IPS DF 6.9 (cell line): ENCODE measurements around the gene FASTKD1.
"Not testable (repeated sequence)": the region's sequence is repeated elsewhere in the genome, so short reads cannot be mapped to it uniquely, and the experiment has no call there.

Experiments
- DNase-seq: peaks from one replicate; pipeline ENCODE4 v3.0.0-alpha.2; 2013; ENCODE audit warnings: low read depth, low spot score
- H3K27ac ChIP-seq: one replicate; pipeline ENCODE4 v1.5.1; 2013; ENCODE audit warnings: low read length, control low read depth
- H3K27me3 ChIP-seq: 2 replicates; pipeline ENCODE4 v1.6.1; 2013; ENCODE audit warnings: mild to moderate bottlenecking, low read length; ENCODE audit not compliant: control insufficient read depth, insufficient read depth
- H3K36me3 ChIP-seq: 2 replicates; pipeline ENCODE4 v1.6.1; 2013; ENCODE audit warnings: low read length; ENCODE audit not compliant: control insufficient read depth, insufficient read depth
- H3K4me1 ChIP-seq: 2 replicates; pipeline ENCODE4 v1.6.1; 2013; ENCODE audit warnings: low read length; ENCODE audit not compliant: control insufficient read depth, insufficient read depth
- H3K4me3 ChIP-seq: 2 replicates; pipeline ENCODE4 v1.5.1; 2013; ENCODE audit warnings: mild to moderate bottlenecking, low read length
- H3K9me3 ChIP-seq: 2 replicates; pipeline ENCODE4 v1.6.1; 2013; ENCODE audit warnings: low read length, inconsistent platforms; ENCODE audit not compliant: control insufficient read depth, insufficient read depth
- WGBS: extraction: QIAGEN DNeasy Blood & Tissue Kit; methylation state at CpG from one replicate; pipeline ENCODE4 v1.1.7; 2013; ENCODE audit warnings: mixed read lengths, missing lambda C conversion rate; ENCODE audit not compliant: insufficient read length, insufficient coverage; 5-methylcytosine and 5-hydroxymethylcytosine counted together

The FASTKD1 gene

DNA sequence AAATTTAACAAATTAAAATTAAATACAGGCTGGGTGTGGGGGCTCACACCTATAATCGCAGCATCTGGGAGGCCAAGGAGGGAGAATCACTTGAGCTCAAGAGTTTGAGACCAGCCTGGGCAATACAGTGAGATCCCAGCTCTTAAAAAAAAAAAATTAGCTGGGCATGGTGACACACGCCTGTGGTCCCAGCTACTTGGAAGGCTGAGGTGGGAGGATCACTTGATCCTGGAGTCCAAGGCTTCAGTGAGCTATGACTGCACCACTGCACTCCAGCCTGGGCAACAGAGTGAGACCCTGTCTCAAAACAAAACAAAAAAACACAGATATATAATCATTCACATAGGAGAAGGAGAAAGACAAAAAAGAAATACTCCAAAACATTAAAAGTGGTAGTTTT lies 34.2 kb downstream of the FASTKD1 start:
- not testable (repeated sequence) for DNase-seq, H3K27ac ChIP-seq, H3K4me3 ChIP-seq, H3K9me3 ChIP-seq, H3K27me3 ChIP-seq, H3K4me1 ChIP-seq, H3K36me3 ChIP-seq
- WGBS, result no CpG with 5 or more reads among the region's 2 CpGs

GRCh38 chr2:169528271-169528701 lies 45.4 kb downstream of the FASTKD1 start:
- Histone ChIP-seq H3K9me3 (no peaks in the 10 kb centered on the region), H3K27ac (no peak overlapping the region), H3K36me3 (no peaks in the 10 kb centered on the region; the same call in 1 of the 2 replicates), H3K27me3 (no peaks in the 10 kb centered on the region), H3K4me3 (no peak overlapping the region), H3K4me1 (no peaks in the 10 kb centered on the region)
- DNase-seq, result peak; percentile 67
- no CpG with 5 or more reads among the region's 2 CpGs for WGBS

- no peak overlapping the region for H3K27ac ChIP-seq
- H3K27me3 ChIP-seq, result no peaks in the 10 kb centered on the region
- no peak for DNase-seq
These were observed 47.2 kb downstream of the FASTKD1 start for GRCh38 chr2:169526451-169526850.

GRCh38 chr2:169525434-169525833 lies 48.2 kb downstream of the FASTKD1 start:
- no peaks in the 10 kb centered on the region for H3K27me3 ChIP-seq
- H3K4me3 ChIP-seq, result no peak overlapping the region
- H3K9me3 ChIP-seq, result no peaks in the 10 kb centered on the region
- no peak for DNase-seq
- H3K4me1 ChIP-seq, result no peaks in the 10 kb centered on the region
- no peak overlapping the region for H3K27ac ChIP-seq
- no CpG with 5 or more reads among the region's 2 CpGs for WGBS
- no peaks in the 10 kb centered on the region; the same call in 1 of the 2 replicates for H3K36me3 ChIP-seq

More at GRCh38 chr2:169526451-169526850, 47.2 kb downstream of the FASTKD1 start:
- H3K4me3 ChIP-seq, result no peak overlapping the region
- no peaks in the 10 kb centered on the region for H3K9me3 ChIP-seq
- no peaks in the 10 kb centered on the region; the same call in 1 of the 2 replicates for H3K36me3 ChIP-seq
- H3K4me1 ChIP-seq, result no peaks in the 10 kb centered on the region

DNA sequence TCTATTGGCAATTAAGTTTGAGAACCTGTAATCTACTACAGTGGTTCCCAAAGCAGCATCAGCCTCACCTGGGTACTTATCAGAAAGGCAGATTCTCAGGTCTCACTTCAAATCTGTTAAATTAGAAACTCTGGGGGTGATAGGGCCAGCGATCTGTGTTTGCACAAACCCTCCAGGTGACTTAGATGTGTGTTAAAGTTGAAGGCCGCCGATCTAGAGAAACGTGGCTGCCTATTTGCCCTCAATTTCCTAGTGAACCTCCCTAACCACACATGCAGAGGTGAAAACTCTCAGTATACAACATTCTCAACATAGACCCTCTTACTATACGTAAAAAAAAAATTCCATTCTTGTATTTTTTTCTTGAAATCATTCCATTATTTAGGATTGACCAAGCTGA lies 50.0 kb downstream of the FASTKD1 start:
- DNase-seq, result no peak
- WGBS, result no CpG with 5 or more reads among the region's 5 CpGs
- no peaks in the 10 kb centered on the region for H3K27me3 ChIP-seq
- no peaks in the 10 kb centered on the region for H3K9me3 ChIP-seq
- H3K27ac ChIP-seq, result no peak overlapping the region
- no peak overlapping the region for H3K4me3 ChIP-seq
- no peaks in the 10 kb centered on the region for H3K4me1 ChIP-seq
- no peaks in the 10 kb centered on the region; the same call in 1 of the 2 replicates for H3K36me3 ChIP-seq

DNA sequence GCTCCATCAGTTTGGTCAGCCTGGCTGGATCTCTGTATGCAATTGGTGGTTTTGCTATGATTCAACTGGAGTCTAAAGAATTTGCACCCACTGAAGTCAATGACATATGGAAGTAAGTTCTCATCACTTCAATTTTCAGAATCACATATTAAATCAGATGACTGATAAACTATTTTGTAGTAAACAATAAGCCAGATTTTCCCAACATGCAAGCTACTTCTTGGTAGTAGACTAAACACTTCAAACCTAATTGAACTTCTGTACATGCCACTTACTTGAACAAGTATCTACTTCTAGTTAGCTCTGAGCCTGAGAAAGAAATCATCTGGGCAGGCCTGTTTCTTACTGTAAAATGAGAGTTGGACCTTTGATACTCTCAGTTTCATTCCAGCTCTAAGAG lies 52.8 kb downstream of the FASTKD1 start:
- H3K27ac ChIP-seq, result no peak overlapping the region
- H3K4me3 ChIP-seq, result no peak overlapping the region
- H3K4me1 ChIP-seq, result no peaks in the 10 kb centered on the region
- DNase-seq, result no peak
- H3K9me3 ChIP-seq, result no peaks in the 10 kb centered on the region
- H3K27me3 ChIP-seq, result no peaks in the 10 kb centered on the region
- H3K36me3 ChIP-seq, result no peaks in the 10 kb centered on the region

DNA sequence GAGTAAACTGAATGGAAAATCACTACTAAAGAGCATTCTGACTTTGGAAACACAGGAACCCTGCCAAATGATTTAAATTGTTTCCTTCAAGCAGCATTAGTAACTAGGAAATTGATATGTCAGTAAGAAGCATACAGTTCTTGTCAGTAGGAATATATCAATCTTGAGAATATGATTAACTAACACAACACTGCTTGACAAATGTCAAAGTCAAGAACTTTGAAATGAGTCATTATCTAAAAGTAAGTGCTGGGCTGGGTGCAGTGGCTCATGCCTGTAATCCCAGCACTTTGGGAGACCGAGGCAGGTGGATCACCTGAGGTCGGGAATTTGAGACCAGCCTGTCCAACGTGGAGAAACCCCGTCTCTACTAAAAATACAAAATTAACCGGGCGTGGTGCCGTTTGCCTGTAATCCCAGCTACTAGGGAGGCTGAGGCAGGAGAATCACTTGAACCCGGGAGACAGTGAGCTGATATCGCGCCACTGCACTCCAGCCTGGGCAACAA lies 57.1 kb downstream of the FASTKD1 start:
- not testable (repeated sequence) for H3K36me3 ChIP-seq, H3K27me3 ChIP-seq, H3K9me3 ChIP-seq, DNase-seq, H3K27ac ChIP-seq, H3K4me3 ChIP-seq, H3K4me1 ChIP-seq
- no CpG with 5 or more reads among the region's 10 CpGs for WGBS

- H3K4me1 ChIP-seq, result not testable (repeated sequence)
- no CpG with 5 or more reads among the region's 7 CpGs for WGBS
These were observed 58.9 kb downstream of the FASTKD1 start for GRCh38 chr2:169514758-169515157.

DNA sequence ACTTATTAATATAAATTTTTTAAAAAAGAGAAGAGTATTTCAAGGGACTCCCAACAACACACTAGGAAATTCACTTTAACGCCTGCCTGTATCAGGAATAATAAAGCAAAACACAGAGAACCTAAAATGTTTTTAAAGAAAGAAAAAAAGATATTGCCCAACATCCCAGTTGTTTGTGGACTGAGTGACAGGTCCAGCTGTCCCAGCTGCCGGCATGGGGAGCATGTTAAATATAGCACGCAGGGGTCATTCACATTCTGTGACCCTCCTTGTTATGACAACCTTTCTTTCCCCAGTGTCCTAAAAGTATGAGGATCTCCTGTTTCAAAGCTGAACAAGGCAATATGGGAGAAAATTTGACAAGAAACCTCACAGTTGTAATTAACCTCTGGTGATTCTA lies 59.7 kb downstream of the FASTKD1 start:
- no peaks in the 10 kb centered on the region for H3K4me1 ChIP-seq
- H3K9me3 ChIP-seq, result no peaks in the 10 kb centered on the region
- H3K27ac ChIP-seq, result no peak overlapping the region
- H3K36me3 ChIP-seq, result no peaks in the 10 kb centered on the region
- no peak for DNase-seq
- no CpG with 5 or more reads among the region's 3 CpGs for WGBS
- H3K4me3 ChIP-seq, result no peak overlapping the region
- no peaks in the 10 kb centered on the region for H3K27me3 ChIP-seq

More at GRCh38 chr2:169514758-169515157, 58.9 kb downstream of the FASTKD1 start:
- not testable (repeated sequence) for H3K4me3 ChIP-seq, DNase-seq, H3K27me3 ChIP-seq, H3K27ac ChIP-seq, H3K36me3 ChIP-seq, H3K9me3 ChIP-seq

- H3K9me3 ChIP-seq, result no peaks in the 10 kb centered on the region
- DNase-seq, result no peak
- no peak overlapping the region for H3K27ac ChIP-seq
- H3K4me3 ChIP-seq, result no peak overlapping the region
- no peaks in the 10 kb centered on the region for H3K36me3 ChIP-seq
- no peaks in the 10 kb centered on the region for H3K4me1 ChIP-seq
- no CpG with 5 or more reads among the region's 1 CpG for WGBS
- no peaks in the 10 kb centered on the region for H3K27me3 ChIP-seq
These were observed 60.6 kb downstream of the FASTKD1 start for GRCh38 chr2:169513094-169513493.

DNA sequence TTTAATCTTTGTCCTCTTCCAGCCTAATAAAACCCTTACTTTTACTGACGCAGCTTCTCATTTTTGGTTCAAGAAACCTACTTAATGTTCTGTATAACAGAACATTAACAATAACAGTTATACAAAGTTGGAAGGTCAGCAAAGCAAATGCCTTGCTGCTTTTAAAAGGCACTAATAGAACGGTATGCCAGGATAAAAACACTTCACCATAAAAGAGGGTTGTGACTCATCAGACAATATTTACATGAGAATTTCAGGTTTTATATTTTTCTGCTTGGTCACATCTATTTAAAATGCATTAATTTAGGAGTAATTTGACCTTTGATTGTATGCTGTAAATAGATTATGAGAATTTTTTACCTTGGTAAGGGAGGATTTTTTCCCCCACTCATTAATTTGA lies 61.1 kb downstream of the FASTKD1 start:
- no peaks in the 10 kb centered on the region for H3K4me1 ChIP-seq
- H3K36me3 ChIP-seq, result no peaks in the 10 kb centered on the region
- no peak overlapping the region for H3K4me3 ChIP-seq
- H3K9me3 ChIP-seq, result no peaks in the 10 kb centered on the region
- H3K27ac ChIP-seq, result no peak overlapping the region
- no peak for DNase-seq
- no peaks in the 10 kb centered on the region for H3K27me3 ChIP-seq
- no CpG with 5 or more reads among the region's 2 CpGs for WGBS
